HCT116 (cell line): ENCODE measurements around the gene CUEDC1.

Experiments used
- EZH2 ChIP-seq: fragments of 200-600 bp; sonication (generic); IDR thresholded peaks from 2 replicates; pipeline ENCODE4 v1.6.1; 2017; ENCODE audit warnings: antibody characterized with exemption, mixed run types
- JUND ChIP-seq: IDR thresholded peaks from 2 replicates; pipeline ENCODE4 v1.6.1; 2012
- POLR2A ChIP-seq: IDR thresholded peaks from 2 replicates; pipeline ENCODE4 v1.7.0; 2011; ENCODE audit warnings: borderline replicate concordance; ENCODE audit not compliant: insufficient read depth, insufficient read length; ENCODE audit errors: extremely low read depth
- POLR2AphosphoS5 ChIP-seq: IDR thresholded peaks from 2 replicates; pipeline ENCODE4 v1.6.1; 2011; ENCODE audit warnings: mild to moderate bottlenecking, low read depth, low read length, moderate library complexity
- TF ChIP-seq, protein P1 (sequence below): IDR thresholded peaks from 2 replicates; pipeline ENCODE4 v1.6.1; 2011; ENCODE audit warnings: mild to moderate bottlenecking, low read length, moderate library complexity; ENCODE audit not compliant: insufficient replicate concordance; ENCODE audit errors: extremely low read depth
- TF ChIP-seq, protein P2 (sequence below), 3 experiments: fragments of 200-600 bp in 1 of 3; sonication (generic) in 1 of 3; IDR thresholded peaks in 2 of 3; conservative IDR thresholded peaks in 1 of 3; 2 replicates each; pipeline ENCODE4 v1.5.1; 2012 to 2017; ENCODE audit warnings: low read depth in 2 of 3, low read length in 2 of 3, antibody characterized with exemption in 1 of 3, borderline replicate concordance in 1 of 3, control low read depth in 1 of 3, mild to moderate bottlenecking in 1 of 3, mixed read lengths in 1 of 3, mixed run types in 1 of 3, moderate library complexity in 1 of 3; ENCODE audit not compliant: insufficient read depth in 1 of 3
- TF ChIP-seq, protein P3 (sequence below): IDR thresholded peaks from 2 replicates; pipeline ENCODE4 v1.6.1; 2012; ENCODE audit warnings: low read depth
- TF ChIP-seq, protein P4 (sequence below): IDR thresholded peaks from 2 replicates; pipeline ENCODE4 v1.6.1; 2012

DNA sequence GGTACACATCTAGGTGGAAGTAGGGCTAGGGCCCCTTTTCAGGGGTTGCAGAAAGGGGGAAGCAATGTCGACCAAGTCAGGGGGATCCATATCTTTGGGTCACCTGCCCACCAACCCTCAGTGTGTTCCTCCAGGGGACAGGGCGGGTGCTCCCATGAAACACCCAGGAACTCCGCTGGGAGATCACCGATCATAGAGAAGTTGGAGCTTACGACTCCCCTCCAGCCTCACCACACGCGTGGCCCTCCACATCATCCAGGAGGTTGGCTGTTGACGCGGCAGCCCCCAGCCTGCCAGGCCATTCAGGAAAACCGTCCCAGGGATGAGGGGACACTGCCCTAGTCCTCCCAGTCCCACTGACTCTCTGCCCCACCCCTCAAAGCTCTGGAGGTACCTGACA is 88.1 kb downstream of the CUEDC1 start:
- TF ChIP-seq EZH2 (no peak), POLR2AphosphoS5 (no peak), JUND (no peak), POLR2A (no peak)
- TF ChIP-seq, protein P1, sequence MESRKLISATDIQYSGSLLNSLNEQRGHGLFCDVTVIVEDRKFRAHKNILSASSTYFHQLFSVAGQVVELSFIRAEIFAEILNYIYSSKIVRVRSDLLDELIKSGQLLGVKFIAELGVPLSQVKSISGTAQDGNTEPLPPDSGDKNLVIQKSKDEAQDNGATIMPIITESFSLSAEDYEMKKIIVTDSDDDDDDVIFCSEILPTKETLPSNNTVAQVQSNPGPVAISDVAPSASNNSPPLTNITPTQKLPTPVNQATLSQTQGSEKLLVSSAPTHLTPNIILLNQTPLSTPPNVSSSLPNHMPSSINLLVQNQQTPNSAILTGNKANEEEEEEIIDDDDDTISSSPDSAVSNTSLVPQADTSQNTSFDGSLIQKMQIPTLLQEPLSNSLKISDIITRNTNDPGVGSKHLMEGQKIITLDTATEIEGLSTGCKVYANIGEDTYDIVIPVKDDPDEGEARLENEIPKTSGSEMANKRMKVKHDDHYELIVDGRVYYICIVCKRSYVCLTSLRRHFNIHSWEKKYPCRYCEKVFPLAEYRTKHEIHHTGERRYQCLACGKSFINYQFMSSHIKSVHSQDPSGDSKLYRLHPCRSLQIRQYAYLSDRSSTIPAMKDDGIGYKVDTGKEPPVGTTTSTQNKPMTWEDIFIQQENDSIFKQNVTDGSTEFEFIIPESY: no peak
- TF ChIP-seq, protein P2, sequence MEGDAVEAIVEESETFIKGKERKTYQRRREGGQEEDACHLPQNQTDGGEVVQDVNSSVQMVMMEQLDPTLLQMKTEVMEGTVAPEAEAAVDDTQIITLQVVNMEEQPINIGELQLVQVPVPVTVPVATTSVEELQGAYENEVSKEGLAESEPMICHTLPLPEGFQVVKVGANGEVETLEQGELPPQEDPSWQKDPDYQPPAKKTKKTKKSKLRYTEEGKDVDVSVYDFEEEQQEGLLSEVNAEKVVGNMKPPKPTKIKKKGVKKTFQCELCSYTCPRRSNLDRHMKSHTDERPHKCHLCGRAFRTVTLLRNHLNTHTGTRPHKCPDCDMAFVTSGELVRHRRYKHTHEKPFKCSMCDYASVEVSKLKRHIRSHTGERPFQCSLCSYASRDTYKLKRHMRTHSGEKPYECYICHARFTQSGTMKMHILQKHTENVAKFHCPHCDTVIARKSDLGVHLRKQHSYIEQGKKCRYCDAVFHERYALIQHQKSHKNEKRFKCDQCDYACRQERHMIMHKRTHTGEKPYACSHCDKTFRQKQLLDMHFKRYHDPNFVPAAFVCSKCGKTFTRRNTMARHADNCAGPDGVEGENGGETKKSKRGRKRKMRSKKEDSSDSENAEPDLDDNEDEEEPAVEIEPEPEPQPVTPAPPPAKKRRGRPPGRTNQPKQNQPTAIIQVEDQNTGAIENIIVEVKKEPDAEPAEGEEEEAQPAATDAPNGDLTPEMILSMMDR (IDR thresholded peaks at IDR 0.05 in 2 of 3, conservative IDR thresholded peaks at IDR 0.05 in 1 of 3; ENCODE audit: borderline replicate concordance in 1 of 3, insufficient read depth in 1 of 3, low read depth in 2 of 3, low read length in 2 of 3): no peak
- TF ChIP-seq, protein P3, sequence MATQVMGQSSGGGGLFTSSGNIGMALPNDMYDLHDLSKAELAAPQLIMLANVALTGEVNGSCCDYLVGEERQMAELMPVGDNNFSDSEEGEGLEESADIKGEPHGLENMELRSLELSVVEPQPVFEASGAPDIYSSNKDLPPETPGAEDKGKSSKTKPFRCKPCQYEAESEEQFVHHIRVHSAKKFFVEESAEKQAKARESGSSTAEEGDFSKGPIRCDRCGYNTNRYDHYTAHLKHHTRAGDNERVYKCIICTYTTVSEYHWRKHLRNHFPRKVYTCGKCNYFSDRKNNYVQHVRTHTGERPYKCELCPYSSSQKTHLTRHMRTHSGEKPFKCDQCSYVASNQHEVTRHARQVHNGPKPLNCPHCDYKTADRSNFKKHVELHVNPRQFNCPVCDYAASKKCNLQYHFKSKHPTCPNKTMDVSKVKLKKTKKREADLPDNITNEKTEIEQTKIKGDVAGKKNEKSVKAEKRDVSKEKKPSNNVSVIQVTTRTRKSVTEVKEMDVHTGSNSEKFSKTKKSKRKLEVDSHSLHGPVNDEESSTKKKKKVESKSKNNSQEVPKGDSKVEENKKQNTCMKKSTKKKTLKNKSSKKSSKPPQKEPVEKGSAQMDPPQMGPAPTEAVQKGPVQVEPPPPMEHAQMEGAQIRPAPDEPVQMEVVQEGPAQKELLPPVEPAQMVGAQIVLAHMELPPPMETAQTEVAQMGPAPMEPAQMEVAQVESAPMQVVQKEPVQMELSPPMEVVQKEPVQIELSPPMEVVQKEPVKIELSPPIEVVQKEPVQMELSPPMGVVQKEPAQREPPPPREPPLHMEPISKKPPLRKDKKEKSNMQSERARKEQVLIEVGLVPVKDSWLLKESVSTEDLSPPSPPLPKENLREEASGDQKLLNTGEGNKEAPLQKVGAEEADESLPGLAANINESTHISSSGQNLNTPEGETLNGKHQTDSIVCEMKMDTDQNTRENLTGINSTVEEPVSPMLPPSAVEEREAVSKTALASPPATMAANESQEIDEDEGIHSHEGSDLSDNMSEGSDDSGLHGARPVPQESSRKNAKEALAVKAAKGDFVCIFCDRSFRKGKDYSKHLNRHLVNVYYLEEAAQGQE: no peak
- TF ChIP-seq, protein P4, sequence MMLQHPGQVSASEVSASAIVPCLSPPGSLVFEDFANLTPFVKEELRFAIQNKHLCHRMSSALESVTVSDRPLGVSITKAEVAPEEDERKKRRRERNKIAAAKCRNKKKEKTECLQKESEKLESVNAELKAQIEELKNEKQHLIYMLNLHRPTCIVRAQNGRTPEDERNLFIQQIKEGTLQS: no peak
